GM19397 (cell line): Measurements from ENCODE around the gene STAG1.
"Not testable (repeated sequence)": the region's sequence is repeated elsewhere in the genome, so short reads cannot be mapped to it uniquely, and the experiment has no call there.

Experiments
- ATAC-seq: cut with Tn5 transposase; IDR thresholded peaks from one replicate; pipeline ENCODE4 v1.9.1; 2021; ENCODE audit warnings: mild to moderate bottlenecking, moderate library complexity; ENCODE audit not compliant: unreplicated experiment

STAG1 gene

GRCh38 chr3:136651581-136651980 lies 100.6 kb downstream of the STAG1 start:
- ATAC-seq: no peak

- ATAC-seq: no peak
Observed at GRCh38 chr3:136650461-136650860, 101.7 kb downstream of the STAG1 start.

- no peak for ATAC-seq
Observed at GRCh38 chr3:136645915-136646314, 106.3 kb downstream of the STAG1 start.

- ATAC-seq: no peak
Observed at GRCh38 chr3:136644212-136644611, 108.0 kb downstream of the STAG1 start.

GRCh38 chr3:136643380-136643779 lies 108.8 kb downstream of the STAG1 start:
- not testable (repeated sequence) for ATAC-seq

GRCh38 chr3:136642711-136643110 lies 109.5 kb downstream of the STAG1 start:
- no peak for ATAC-seq

GRCh38 chr3:136639069-136639468 lies 113.1 kb downstream of the STAG1 start:
- no peak for ATAC-seq

- ATAC-seq: no peak
Observed at GRCh38 chr3:136637176-136637575, 115.0 kb downstream of the STAG1 start.

- ATAC-seq: no peak
Observed at GRCh38 chr3:136634821-136635220, 117.4 kb downstream of the STAG1 start.

- no peak for ATAC-seq
Observed at GRCh38 chr3:136632625-136633081, 119.5 kb downstream of the STAG1 start.

GRCh38 chr3:136631424-136631823 lies 120.8 kb downstream of the STAG1 start:
- ATAC-seq: no peak

- no peak for ATAC-seq
Observed at GRCh38 chr3:136630915-136631314, 121.3 kb downstream of the STAG1 start.

- no peak for ATAC-seq
Observed at GRCh38 chr3:136626493-136626892, 125.7 kb downstream of the STAG1 start.

- no peak for ATAC-seq
Observed at GRCh38 chr3:136624894-136625815, 127.0 kb downstream of the STAG1 start.

GRCh38 chr3:136624371-136624770 lies 127.8 kb downstream of the STAG1 start:
- no peak for ATAC-seq

GRCh38 chr3:136621628-136622027 lies 130.6 kb downstream of the STAG1 start:
- no peak for ATAC-seq

- no peak for ATAC-seq
Observed at GRCh38 chr3:136620436-136620835, 131.7 kb downstream of the STAG1 start.

- not testable (repeated sequence) for ATAC-seq
Observed at GRCh38 chr3:136617969-136618525, 134.1 kb downstream of the STAG1 start.

GRCh38 chr3:136617198-136617597 lies 135.0 kb downstream of the STAG1 start:
- no peak for ATAC-seq

- ATAC-seq: no peak
Observed at GRCh38 chr3:136612512-136612911, 139.7 kb downstream of the STAG1 start.

GRCh38 chr3:136606990-136607389 lies 145.2 kb downstream of the STAG1 start:
- ATAC-seq: no peak

- ATAC-seq: not testable (repeated sequence)
Observed at GRCh38 chr3:136606216-136606615, 146.0 kb downstream of the STAG1 start.
